B cell (primary cell): Measurements from ENCODE around the gene KCTD4. TPM values are rescaled to one million over a fixed set of nuclear protein-coding genes. Genes with fewer than 3 reads are reported as not detected.

Experiments used
- ATAC-seq: fragments of 200-7000 bp; cut with Tn5 transposase; one replicate; pipeline ENCODE4 v1.10.0; 2021; ENCODE audit warnings: low read depth, mild to moderate bottlenecking, moderate number of reproducible peaks, moderate library complexity
- CTCF ChIA-PET: fragments of 350-600 bp; sonication (Branson Sonifier 250); formaldehyde crosslinking; loops from one replicate; lab custom pipeline; 2021; ENCODE audit warnings: antibody characterized with exemption, inconsistent platforms; lab: Charles Lee
- POLR2A ChIA-PET: fragments of 350-600 bp; sonication (Branson Sonifier 250); formaldehyde crosslinking; loops from one replicate; lab custom pipeline; 2021; ENCODE audit warnings: antibody characterized with exemption; lab: Charles Lee
- DNase-seq: peaks from one replicate; pipeline ENCODE4 v3.0.0; 2013
- H2AFZ ChIP-seq: 2 replicates; pipeline ENCODE4 v1.6.1; 2012; ENCODE audit warnings: mild to moderate bottlenecking, low read depth, low read length; ENCODE audit not compliant: insufficient read depth, poor library complexity, severe bottlenecking
- H3K27ac ChIP-seq, 2 donors: 1 replicate in 1 of 2; 2 replicates in 1 of 2; pipeline ENCODE4 v1.5.1; 2012 to 2013; ENCODE audit warnings: low read length in 2 of 2, mild to moderate bottlenecking in 2 of 2, moderate library complexity in 1 of 2
- H3K27me3 ChIP-seq, 4 experiments: fragments of 200-600 bp in 1 of 4; sonication (generic) in 1 of 4; replicated peaks in 1 of 4; 1 replicate in 2 of 4; 2 replicates in 2 of 4; pipeline versions ENCODE4 v1.6.1 to v1.7.0; 2013 to 2016; ENCODE audit warnings: low read length in 3 of 4, mild to moderate bottlenecking in 2 of 4, mixed read lengths in 1 of 4, moderate library complexity in 1 of 4; ENCODE audit not compliant: insufficient read depth in 4 of 4, control insufficient read depth in 3 of 4; ENCODE audit errors: control extremely low read depth in 1 of 4
- H3K36me3 ChIP-seq, 2 experiments: replicated peaks in 1 of 2; 1 replicate in 1 of 2; 2 replicates in 1 of 2; pipeline versions ENCODE4 v1.6.1 to v1.7.1; 2013; ENCODE audit warnings: low read length in 1 of 2; ENCODE audit not compliant: insufficient read depth in 2 of 2, control insufficient read depth in 1 of 2; ENCODE audit errors: control extremely low read depth in 1 of 2, extremely low read depth in 1 of 2
- H3K4me1 ChIP-seq, 2 donors: fragments of 200-600 bp in 1 of 2; sonication (generic) in 1 of 2; 1 replicate in 1 of 2; 2 replicates in 1 of 2; pipeline versions ENCODE4 v1.5.1 to v1.6.1; 2013 to 2017; ENCODE audit warnings: low read length in 2 of 2; ENCODE audit not compliant: control insufficient read depth in 2 of 2, insufficient read depth in 2 of 2
- H3K4me2 ChIP-seq: replicated peaks from 2 replicates; pipeline ENCODE3; 2012; ENCODE audit warnings: mild to moderate bottlenecking, low read depth, low read length; ENCODE audit not compliant: poor library complexity, severe bottlenecking
- H3K4me3 ChIP-seq, 5 experiments: fragments of 200-600 bp in 1 of 5; sonication (generic) in 1 of 5; 1 replicate in 3 of 5; 2 replicates in 2 of 5; pipeline versions ENCODE4 v1.5.1 to v1.7.0; 2011 to 2016; ENCODE audit warnings: low read length in 4 of 5, mild to moderate bottlenecking in 4 of 5, low read depth in 2 of 5, control low read depth in 1 of 5, moderate library complexity in 1 of 5; ENCODE audit not compliant: insufficient read depth in 1 of 5; ENCODE audit errors: control extremely low read depth in 1 of 5, extremely low read depth in 1 of 5
- H3K79me2 ChIP-seq: fragments of 200-600 bp; sonication (generic); one replicate; pipeline ENCODE4 v1.6.0; 2016; ENCODE audit warnings: low read length; ENCODE audit not compliant: control insufficient read depth, insufficient read depth
- H3K9ac ChIP-seq: fragments of 200-600 bp; sonication (generic); 2 replicates; pipeline ENCODE4 v1.6.1; 2017; ENCODE audit warnings: mild to moderate bottlenecking, low read length, moderate library complexity
- H3K9me3 ChIP-seq, 3 donors: one replicate each; pipeline versions ENCODE4 v1.6.1 to v1.7.1; 2013; ENCODE audit warnings: low read length in 2 of 3; ENCODE audit not compliant: control insufficient read depth in 2 of 3, insufficient read depth in 1 of 3; ENCODE audit errors: control extremely low read depth in 1 of 3
- H4K20me1 ChIP-seq: 2 replicates; pipeline ENCODE4 v1.6.0; 2012; ENCODE audit warnings: mild to moderate bottlenecking, low read length; ENCODE audit not compliant: insufficient read depth, control insufficient read depth, poor library complexity, severe bottlenecking
- H3K27ac Mint-ChIP-seq: one replicate; pipeline ENCODE4 v1.8.0; 2021; ENCODE audit warnings: mixed read lengths
- H3K27me3 Mint-ChIP-seq: one replicate; pipeline ENCODE4 v1.8.0; 2021; ENCODE audit warnings: mixed read lengths
- H3K4me1 Mint-ChIP-seq: one replicate; pipeline ENCODE4 v1.8.0; 2021; ENCODE audit warnings: mixed read lengths
- H3K4me3 Mint-ChIP-seq: one replicate; pipeline ENCODE4 v1.8.0; 2021; ENCODE audit warnings: mixed read lengths
- H3K9me3 Mint-ChIP-seq: one replicate; pipeline ENCODE4 v1.8.0; 2022; ENCODE audit warnings: mixed read lengths; ENCODE audit not compliant: insufficient read depth
- EZH2 ChIP-seq: IDR thresholded peaks from 2 replicates; pipeline ENCODE4 v1.6.1; 2012; ENCODE audit warnings: borderline replicate concordance, low read depth, mild to moderate bottlenecking, moderate library complexity, low read length; ENCODE audit not compliant: insufficient read depth, poor library complexity, severe bottlenecking
- WGBS: methylation state at CpG from one replicate; pipeline ENCODE4 v1.1.5; 2013; ENCODE audit warnings: missing lambda C conversion rate; ENCODE audit not compliant: insufficient coverage; 5-methylcytosine and 5-hydroxymethylcytosine counted together
- intact Hi-C: fragments of 100-400 bp; cut with micrococcal nuclease; formaldehyde crosslinking; loops from one replicate; pipeline ENCODE4 v1.10.0; 2022
- polyA plus RNA-seq: library from polyadenylated mRNA; depleted of rRNA; stranded (reverse); fragments of >200 nt; gene quantifications from 2 replicates; pipeline ENCODE4 v1.2.3, GENCODE V29; 2012
- total RNA-seq, 2 donors: library from RNA; stranded (reverse); fragments of 120-200 nt in 1 of 2; gene quantifications; 1 replicate in 1 of 2; 2 replicates in 1 of 2; pipeline versions ENCODE4 v1.2.3 to v1.2.4, GENCODE V29; 2013 to 2022
- TF ChIP-seq, protein P1 (sequence below): fragments of 200-600 bp; IDR thresholded peaks from one replicate; pipeline ENCODE4 v1.8.0; 2022; ENCODE audit warnings: antibody characterized with exemption, mild to moderate bottlenecking

Gene KCTD4
- total and polyA plus RNA-seq, 2 donors (not counting 1 experiment from before 2014, with no cell fraction given), result not detected

DNA sequence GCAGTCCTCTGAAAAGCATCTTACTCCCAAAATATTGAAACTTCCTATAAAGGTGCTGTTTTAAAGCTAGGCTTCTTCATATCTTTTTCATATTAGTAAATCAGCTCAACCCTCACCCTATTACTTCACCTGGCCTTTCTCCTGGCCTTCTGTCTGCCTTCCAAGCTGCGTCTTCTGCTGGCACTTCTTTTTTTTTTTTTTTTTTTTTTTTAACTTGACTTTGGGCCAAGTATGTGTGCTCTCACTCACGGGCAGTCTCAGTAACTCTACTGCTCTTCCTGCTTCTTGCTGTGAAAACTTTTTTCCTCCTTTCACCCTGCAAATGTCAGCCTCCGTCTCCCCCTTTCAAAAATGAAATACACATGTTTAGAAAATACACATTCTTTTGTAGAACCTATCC is 41.2 kb upstream of the KCTD4 start:
- DNase-seq (no peak), ATAC-seq (no peak)
- ChIA-PET POLR2A (no interaction called here), CTCF (no interaction called here)
- no peaks in the 10 kb centered on the region for H3K27me3 Mint-ChIP-seq
- H3K9me3 Mint-ChIP-seq, result no peaks in the 10 kb centered on the region
- no peak overlapping the region for H3K27ac Mint-ChIP-seq
- intact Hi-C loops, result no loop called here
- Histone ChIP-seq H3K36me3 (no peaks in the 10 kb centered on the region), H3K79me2 (peaks cover 3% of the 10 kb centered on the region), H3K9ac (no peak overlapping the region), H3K27ac (no peak overlapping the region), H3K27me3 (no peaks in the 10 kb centered on the region), H3K4me3 (no peak overlapping the region), H4K20me1 (no peaks in the 10 kb centered on the region), H3K4me1 (no peaks in the 10 kb centered on the region), H3K9me3 (peaks cover 0 to under 1% (median 0%) of the 10 kb centered on the region in 3 donors), H3K4me2 (no peak overlapping the region), H2AFZ (no peak overlapping the region)
- H3K4me3 Mint-ChIP-seq, result no peak overlapping the region
- TF ChIP-seq, protein P1, sequence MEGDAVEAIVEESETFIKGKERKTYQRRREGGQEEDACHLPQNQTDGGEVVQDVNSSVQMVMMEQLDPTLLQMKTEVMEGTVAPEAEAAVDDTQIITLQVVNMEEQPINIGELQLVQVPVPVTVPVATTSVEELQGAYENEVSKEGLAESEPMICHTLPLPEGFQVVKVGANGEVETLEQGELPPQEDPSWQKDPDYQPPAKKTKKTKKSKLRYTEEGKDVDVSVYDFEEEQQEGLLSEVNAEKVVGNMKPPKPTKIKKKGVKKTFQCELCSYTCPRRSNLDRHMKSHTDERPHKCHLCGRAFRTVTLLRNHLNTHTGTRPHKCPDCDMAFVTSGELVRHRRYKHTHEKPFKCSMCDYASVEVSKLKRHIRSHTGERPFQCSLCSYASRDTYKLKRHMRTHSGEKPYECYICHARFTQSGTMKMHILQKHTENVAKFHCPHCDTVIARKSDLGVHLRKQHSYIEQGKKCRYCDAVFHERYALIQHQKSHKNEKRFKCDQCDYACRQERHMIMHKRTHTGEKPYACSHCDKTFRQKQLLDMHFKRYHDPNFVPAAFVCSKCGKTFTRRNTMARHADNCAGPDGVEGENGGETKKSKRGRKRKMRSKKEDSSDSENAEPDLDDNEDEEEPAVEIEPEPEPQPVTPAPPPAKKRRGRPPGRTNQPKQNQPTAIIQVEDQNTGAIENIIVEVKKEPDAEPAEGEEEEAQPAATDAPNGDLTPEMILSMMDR, result no peak
- no peak for TF ChIP-seq EZH2
- no peaks in the 10 kb centered on the region for H3K4me1 Mint-ChIP-seq
- WGBS, result no CpG with 5 or more reads among the region's 3 CpGs

DNA sequence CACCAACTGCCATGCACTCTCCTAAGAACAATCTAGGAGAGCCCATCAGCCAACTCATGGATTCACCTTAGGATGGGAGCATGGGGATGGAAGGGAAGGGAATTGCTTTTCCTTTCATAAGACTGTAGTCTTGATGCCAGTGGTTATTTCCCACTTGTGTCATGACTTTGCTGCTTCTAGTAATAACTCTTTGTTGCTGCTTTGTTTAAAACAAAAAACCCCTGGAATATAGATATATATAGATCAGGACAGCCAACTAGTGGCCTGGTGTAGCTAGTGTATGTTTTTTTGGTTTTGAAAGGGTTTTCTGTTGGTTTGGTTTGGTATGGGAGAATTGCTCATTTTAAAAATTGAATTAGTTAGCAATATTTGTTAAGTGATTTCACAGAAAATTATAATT is 39.3 kb upstream of the KCTD4 start:
- intact Hi-C loops, result no loop called here
- Histone ChIP-seq H3K4me2 (no peak overlapping the region), H4K20me1 (no peaks in the 10 kb centered on the region), H3K4me1 (no peaks in the 10 kb centered on the region), H3K36me3 (no peaks in the 10 kb centered on the region), H3K9me3 (no peaks in the 10 kb centered on the region), H3K79me2 (no peaks in the 10 kb centered on the region), H3K4me3 (no peak overlapping the region), H3K9ac (no peak overlapping the region), H2AFZ (no peak overlapping the region), H3K27ac (no peak overlapping the region), H3K27me3 (no peaks in the 10 kb centered on the region)
- Mint-ChIP-seq H3K4me1 (no peaks in the 10 kb centered on the region), H3K27ac (no peak overlapping the region), H3K9me3 (no peaks in the 10 kb centered on the region), H3K27me3 (no peaks in the 10 kb centered on the region), H3K4me3 (no peak overlapping the region)
- ChIA-PET CTCF (interaction anchor here (0.6 to 1.1 kb wide), 2 partner anchors 49 to 1335 kb away, joined by 3 to 5 read pairs; no protein-coding TSS in a partner anchor), POLR2A (no interaction called here)
- ATAC-seq (no peak), DNase-seq (no peak)
- TF ChIP-seq, protein P1, result no peak
- no peak for TF ChIP-seq EZH2
